Type B pancreatic cell (in vitro differentiated cells): Measurements from ENCODE around the gene NEK1. TPM values are rescaled to one million over a fixed set of nuclear protein-coding genes. Genes with fewer than 3 reads are reported as not detected.
A peak's percentile ranks its signal among the peaks of the same experiment; 100 is the strongest.

Experiments used
- DNase-seq: peaks from one replicate; pipeline ENCODE4 v3.0.0; 2021; ENCODE audit warnings: mixed read lengths; ENCODE audit not compliant: unreplicated experiment; ENCODE audit errors: extremely low spot score
- H3K27ac Mint-ChIP-seq: 2 replicates; pipeline ENCODE4 v1.8.0; 2021; ENCODE audit warnings: mild to moderate bottlenecking, mixed read lengths
- H3K27me3 Mint-ChIP-seq: 2 replicates; pipeline ENCODE4 v1.8.0; 2021; ENCODE audit warnings: mixed read lengths
- H3K36me3 Mint-ChIP-seq: 2 replicates; pipeline ENCODE4 v1.8.0; 2021; ENCODE audit warnings: mixed read lengths
- H3K4me1 Mint-ChIP-seq: one replicate; pipeline ENCODE4 v1.8.0; 2021; ENCODE audit warnings: mixed read lengths; ENCODE audit not compliant: unreplicated experiment
- H3K4me3 Mint-ChIP-seq: 2 replicates; pipeline ENCODE4 v1.8.0; 2021; ENCODE audit warnings: mild to moderate bottlenecking, mixed read lengths
- H3K9me3 Mint-ChIP-seq: 2 replicates; pipeline ENCODE4 v1.8.0; 2021; ENCODE audit warnings: mixed read lengths
- CTCF ChIP-seq: fragments of 200-600 bp; sonication (generic); conservative IDR thresholded peaks from 2 replicates; pipeline ENCODE4 v1.5.0; 2021; ENCODE audit warnings: antibody characterized with exemption, mild to moderate bottlenecking
- long read RNA-seq: library from polyadenylated mRNA; unstranded; transcript quantifications from one replicate; pipeline ENCODE4 v2.0.0, GENCODE V29; 2020
- total RNA-seq: library from RNA; stranded (reverse); gene quantifications from 2 replicates; pipeline ENCODE4 v1.2.1, GENCODE V29; 2021; ENCODE audit warnings: low replicate concordance

The NEK1 gene
- total RNA-seq, result 7.7 and 17.7 TPM in 2 replicates
- long read RNA-seq, partial matches to known transcripts, result 27 of 37 reads
- long read RNA-seq, other reads (novel, unspliced or antisense), result 10 of 37 reads

- Mint-ChIP-seq H3K9me3 (no peaks in the 10 kb centered on the region), H3K4me3 (peak within 1 kb of the TSS; percentile 95), H3K27ac (peak within 1 kb of the TSS; percentile 100), H3K4me1 (peaks cover 13% of the 10 kb centered on the region), H3K36me3 (no peaks in the 10 kb centered on the region), H3K27me3 (no peaks in the 10 kb centered on the region)
- TF ChIP-seq CTCF, result no peak
- DNase-seq, result peak; percentile 87
Observed at GRCh38 chr4:169611991-169612870, at the start of gene NEK1. TSS of gene NEK1 (minus strand) at chr4:169612583. CDS start at chr4:169602630, 9,953 bp downstream.

DNA sequence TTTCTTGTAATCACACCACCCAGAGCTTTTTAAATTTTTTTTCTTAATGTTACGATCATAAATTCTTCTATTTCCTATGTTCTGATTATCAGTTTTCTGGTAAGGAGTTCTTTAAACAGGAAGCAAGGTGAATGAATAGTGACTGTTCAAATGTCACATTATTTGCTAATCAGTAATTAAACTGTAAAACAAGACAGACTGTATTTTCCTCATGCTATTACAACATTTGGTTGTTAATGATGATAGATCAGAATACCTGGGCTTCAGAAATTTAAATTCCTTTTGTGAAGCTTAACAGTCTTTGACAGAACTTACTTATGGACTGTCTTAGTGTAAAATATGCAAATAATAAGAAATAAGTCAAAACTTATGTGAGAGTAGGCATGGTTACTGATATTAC, 49.4 kb upstream of the NEK1 start:
- Mint-ChIP-seq H3K27ac (peak overlapping the region; percentile 85), H3K4me3 (peak overlapping the region; percentile 79), H3K9me3 (no peaks in the 10 kb centered on the region), H3K4me1 (peaks cover 37% of the 10 kb centered on the region), H3K27me3 (no peaks in the 10 kb centered on the region), H3K36me3 (peaks cover 15% of the 10 kb centered on the region)
- no peak for DNase-seq
- TF ChIP-seq CTCF, result no peak

DNA sequence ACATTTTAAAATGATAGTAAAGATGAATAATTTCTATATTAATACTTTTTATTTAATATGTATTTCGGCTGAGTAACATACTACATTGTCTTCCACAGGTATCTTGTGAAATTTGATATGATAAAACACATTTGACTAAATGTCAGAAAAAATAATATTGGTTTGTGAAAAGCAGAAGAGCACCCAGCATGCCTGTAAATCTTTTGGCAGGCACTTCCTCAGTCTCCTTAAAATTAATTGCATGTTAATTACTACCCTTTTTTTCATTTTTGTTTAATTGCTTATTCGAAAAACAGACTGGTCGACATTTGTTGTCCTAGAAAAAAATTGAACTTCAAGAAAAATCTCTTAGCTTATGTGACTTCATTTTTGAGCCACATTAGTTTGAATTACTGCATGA, 48.5 kb upstream of the NEK1 start:
- DNase-seq, result no peak
- TF ChIP-seq CTCF, result no peak

DNA sequence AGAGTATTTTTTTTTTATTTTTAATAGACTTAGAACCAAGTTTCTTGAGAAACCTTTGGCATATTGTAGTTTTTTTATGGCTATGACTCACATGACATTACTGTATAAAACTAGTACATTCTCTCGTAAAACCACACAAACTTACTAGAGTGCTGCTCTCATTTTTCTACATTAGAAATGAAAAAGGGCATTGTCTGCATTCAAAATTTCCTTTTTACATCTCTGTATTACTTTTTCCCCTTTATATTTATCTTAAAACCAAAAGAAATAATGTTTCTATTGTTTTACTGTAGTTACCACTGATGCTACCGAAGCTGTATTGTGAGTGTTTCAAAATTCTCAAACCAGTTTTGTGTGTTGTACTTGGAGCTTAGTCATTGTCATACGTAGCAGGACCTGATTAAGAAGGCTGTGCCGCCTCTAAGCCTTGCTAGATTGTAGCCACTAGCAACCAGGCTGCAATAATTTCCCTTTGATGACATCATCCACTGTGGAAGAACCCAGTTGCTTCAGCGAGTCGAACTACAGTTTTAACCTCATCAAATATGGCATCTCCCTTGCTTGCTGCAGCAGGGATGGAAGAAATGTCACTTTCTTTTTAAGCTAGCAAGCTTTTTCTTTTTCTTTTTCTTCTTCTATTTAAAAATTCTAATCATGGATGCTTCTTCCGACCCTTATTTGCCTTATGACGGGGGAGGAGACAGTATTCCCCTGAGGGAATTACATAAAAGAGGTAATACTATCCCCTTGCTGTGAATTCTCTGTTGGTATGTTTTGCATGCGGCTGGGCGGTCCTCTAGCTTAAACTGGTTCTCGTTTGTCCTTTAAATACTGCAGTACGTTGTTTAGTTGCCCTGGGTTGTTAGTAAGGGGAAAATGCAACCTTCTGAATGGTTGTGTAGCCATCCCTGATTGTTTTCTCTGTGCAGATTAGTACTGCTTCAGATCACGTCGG, 47.6 kb upstream of the NEK1 start:
- peaks cover 34% of the 10 kb centered on the region for H3K4me1 Mint-ChIP-seq
- H3K9me3 Mint-ChIP-seq, result no peaks in the 10 kb centered on the region
- H3K4me3 Mint-ChIP-seq, result peak overlapping the region; percentile 96
- peak; percentile 73 for DNase-seq
- H3K27ac Mint-ChIP-seq, result peak overlapping the region; percentile 96
- H3K36me3 Mint-ChIP-seq, result peaks cover 5% of the 10 kb centered on the region
- H3K27me3 Mint-ChIP-seq, result no peaks in the 10 kb centered on the region
- TF ChIP-seq CTCF, result no peak

More for the DNA sequence above, 48.5 kb upstream of the NEK1 start:
- Mint-ChIP-seq H3K9me3 (no peaks in the 10 kb centered on the region), H3K27me3 (no peaks in the 10 kb centered on the region), H3K27ac (peak overlapping the region; percentile 96), H3K36me3 (peaks cover 10% of the 10 kb centered on the region), H3K4me3 (peak overlapping the region; percentile 96), H3K4me1 (peaks cover 40% of the 10 kb centered on the region)

GRCh38 chr4:169658975-169659715, 46.8 kb upstream of the NEK1 start:
- no peak for TF ChIP-seq CTCF
- no peak for DNase-seq
- H3K27ac Mint-ChIP-seq, result peak overlapping the region; percentile 96

More at GRCh38 chr4:169658975-169659715, 46.8 kb upstream of the NEK1 start:
- H3K4me1 Mint-ChIP-seq, result peaks cover 25% of the 10 kb centered on the region
- H3K27me3 Mint-ChIP-seq, result no peaks in the 10 kb centered on the region
- no peak overlapping the region for H3K4me3 Mint-ChIP-seq
- H3K36me3 Mint-ChIP-seq, result peaks cover 5% of the 10 kb centered on the region
- H3K9me3 Mint-ChIP-seq, result no peaks in the 10 kb centered on the region
